ENCODE measurements around the gene USE1. TPM values are rescaled to one million over a fixed set of nuclear protein-coding genes. Genes with fewer than 3 reads are reported as not detected.
A peak's percentile ranks its signal among the peaks of the same experiment; 100 is the strongest.

The USE1 gene
- total and polyA plus RNA-seq, 9 of the 15 experiments (the other 6 are each of a cell fraction or from before 2014, with no cell fraction given): 17.3 to 52.4 (median 34.0) TPM

- no peak for TF ChIP-seq MYNN (IDR thresholded peaks at IDR 0.05)
- TF ChIP-seq MYNN (CRISPR knock-in tag; IDR thresholded peaks at IDR 0.05): no peak
- TF ChIP-seq L3MBTL2 (IDR thresholded peaks at IDR 0.05): peak; percentile 89
- no peak for TF ChIP-seq ZNF584 (CRISPR knock-in tag; IDR thresholded peaks at IDR 0.05; ENCODE audit: low read depth)
- no peak for TF ChIP-seq XRCC4 (IDR thresholded peaks at IDR 0.05; ENCODE audit: extremely low read depth, insufficient read depth, insufficient read length)
- TF ChIP-seq TAF15 (IDR thresholded peaks at IDR 0.05; ENCODE audit: low read depth, low read length): no peak
- no peak for TF ChIP-seq POU5F1 (IDR thresholded peaks at IDR 0.05; ENCODE audit: borderline replicate concordance, low read depth, low read length, partially characterized antibody)
- TF ChIP-seq PHF20 (IDR thresholded peaks at IDR 0.05; ENCODE audit: partially characterized antibody): peak; percentile 61
- TF ChIP-seq ZNF232 (CRISPR knock-in tag; IDR thresholded peaks at IDR 0.05): no peak
- no peak for TF ChIP-seq TGIF2 (CRISPR knock-in tag; IDR thresholded peaks at IDR 0.05)
- TF ChIP-seq ZNF589 (CRISPR knock-in tag; IDR thresholded peaks at IDR 0.05; ENCODE audit: low read depth): no peak
- no peak for TF ChIP-seq ZNF507 (tag; conservative IDR thresholded peaks at IDR 0.05)
- TF ChIP-seq TOE1 (IDR thresholded peaks at IDR 0.05; ENCODE audit: borderline replicate concordance): peak; percentile 45; the same call in 1 of the 2 replicates
- TF ChIP-seq TOE1 (CRISPR knock-in tag; IDR thresholded peaks at IDR 0.05; ENCODE audit: borderline replicate concordance, low read depth): no peak
- no peak for TF ChIP-seq HNRNPUL1 (IDR thresholded peaks at IDR 0.05; ENCODE audit: low read length)
- TF ChIP-seq RNF219 (CRISPR knock-in tag; IDR thresholded peaks at IDR 0.05): no peak
- TF ChIP-seq CREB5 (CRISPR knock-in tag; IDR thresholded peaks at IDR 0.05): no peak
- peak; percentile 84; the same call in 1 of the 2 replicates for TF ChIP-seq TFAP4 (CRISPR knock-in tag; IDR thresholded peaks at IDR 0.05; ENCODE audit: borderline replicate concordance)
- TF ChIP-seq NUFIP1 (IDR thresholded peaks at IDR 0.05; ENCODE audit: partially characterized antibody): no peak
- no peak for TF ChIP-seq TRIM25 (IDR thresholded peaks at IDR 0.05; ENCODE audit: borderline replicate concordance)
- peak; percentile 91 for TF ChIP-seq CTBP1 (IDR thresholded peaks at IDR 0.05; ENCODE audit: borderline replicate concordance)
- no peak for TF ChIP-seq JUNB (CRISPR knock-in tag; conservative IDR thresholded peaks at IDR 0.05)
Observed at GRCh38 chr19:17260842-17261325, 45.7 kb downstream of the USE1 start (continued).

Measured in K562 (cell line).